HEK293 (cell line): Measurements from ENCODE around the gene DPM1.

ENCODE experiments used
- SP2 ChIP-seq: fragments of 450-650 bp; formaldehyde crosslinking; IDR thresholded peaks from 2 replicates; pipeline ENCODE4 v1.5.1; 2016; ENCODE audit warnings: missing biosample characterization, missing genetic modification characterization
- ZBTB11 ChIP-seq: fragments of 450-650 bp; formaldehyde crosslinking; conservative IDR thresholded peaks from 2 replicates; pipeline ENCODE4 v1.5.1; 2016; ENCODE audit warnings: low read depth, missing biosample characterization, missing genetic modification characterization
- ZNF138 ChIP-seq: fragments of 450-650 bp; formaldehyde crosslinking; IDR thresholded peaks from 2 replicates; pipeline ENCODE4 v1.5.1; 2016; ENCODE audit warnings: missing biosample characterization, missing genetic modification characterization, borderline replicate concordance
- ZNF274 ChIP-seq, 2 experiments: fragments of 200-500 bp in 1 of 2; fragments of 450-650 bp in 1 of 2; sonication (Bioruptor generic) in 1 of 2; formaldehyde crosslinking in 1 of 2; IDR thresholded peaks; 2 replicates each; pipeline versions ENCODE4 v1.5.1 to v1.6.1; 2014 to 2016; ENCODE audit warnings: borderline replicate concordance in 1 of 2, inconsistent platforms in 1 of 2, low read length in 1 of 2, missing biosample characterization in 1 of 2, missing genetic modification characterization in 1 of 2

GRCh38 chr20:50921803-50922501, 36.4 kb downstream of the DPM1 start:
- TF ChIP-seq SP2 (tag by site-specific recombination) (no peak), ZNF138 (no peak), ZBTB11 (no peak), ZNF274 (IDR thresholded peaks at IDR 0.05; ENCODE audit: low read length) (no peak), ZNF274 (tag by site-specific recombination; IDR thresholded peaks at IDR 0.05; ENCODE audit: borderline replicate concordance) (no peak)
